Uterine smooth muscle cell (primary cell): ENCODE results near the gene AKAIN1. TPM values are rescaled to one million over a fixed set of nuclear protein-coding genes. Genes with fewer than 3 reads are reported as not detected.

ENCODE experiments used
- total RNA-seq: library from RNA; depleted of rRNA; stranded (reverse); fragments of >200 nt; gene quantifications from 2 replicates; pipeline ENCODE4 v1.2.3, GENCODE V29; 2014

Gene AKAIN1
- total RNA-seq, result not detected in 2 replicates

GRCh38 chr18:5197032-5197434 is at the start of gene AKAIN1:
Gene AKAIN1 (minus strand): TSS chr18:5197257. CDS start chr18:5197053, 204 bp downstream.

Other genes starting within 250 kb of the AKAIN1 start
- 13.0 and 13.3 TPM in 2 replicates for gene ZBTB14, start 98.5 kb upstream of the AKAIN1 start, total RNA-seq